Measurements from ENCODE around the gene HOATZ. TPM values are rescaled to one million over a fixed set of nuclear protein-coding genes. Genes with fewer than 3 reads are reported as not detected.

The HOATZ gene
- total RNA-seq, 2 donors from 2014 or later, result not detected

- ATAC-seq (no peak), DNase-seq (ENCODE audit: low spot score) (no peak)
- Mint-ChIP-seq H3K4me3 (no peak overlapping the region), H3K27ac (no peak overlapping the region), H3K36me3 (no peaks in the 10 kb centered on the region), H3K27me3 (peaks cover 33 to 36% of the 10 kb centered on the region in 2 donors), H3K4me1 (ENCODE audit: low read depth in 2 of 2) (peaks cover 8 to 16% of the 10 kb centered on the region in 2 donors), H3K9me3 (no peaks in the 10 kb centered on the region)
Observed at GRCh38 chr11:111527279-111527678, 12.7 kb downstream of the HOATZ start.

- ATAC-seq (no peak), DNase-seq (ENCODE audit: low spot score) (no peak)
- no peak overlapping the region for H3K4me3 Mint-ChIP-seq
- no peak overlapping the region for H3K27ac Mint-ChIP-seq
- H3K4me1 Mint-ChIP-seq (ENCODE audit: low read depth in 2 of 2), result peaks cover 9 to 16% of the 10 kb centered on the region in 2 donors
- no peaks in the 10 kb centered on the region for H3K9me3 Mint-ChIP-seq
- no peaks in the 10 kb centered on the region for H3K36me3 Mint-ChIP-seq
- peaks cover 32 to 34% of the 10 kb centered on the region in 2 donors for H3K27me3 Mint-ChIP-seq
Observed at GRCh38 chr11:111528557-111528956, 14.0 kb downstream of the HOATZ start.

GRCh38 chr11:111530091-111530490, 15.5 kb downstream of the HOATZ start:
- H3K4me1 Mint-ChIP-seq (ENCODE audit: low read depth in 2 of 2), result peaks cover 9 to 16% of the 10 kb centered on the region in 2 donors
- ATAC-seq, result no peak
- H3K27me3 Mint-ChIP-seq, result peaks cover 29 to 41% of the 10 kb centered on the region in 2 donors
- H3K9me3 Mint-ChIP-seq, result no peaks in the 10 kb centered on the region
- no peak overlapping the region for H3K4me3 Mint-ChIP-seq
- H3K36me3 Mint-ChIP-seq, result no peaks in the 10 kb centered on the region
- no peak for DNase-seq (ENCODE audit: low spot score)
- no peak overlapping the region for H3K27ac Mint-ChIP-seq

- H3K4me1 Mint-ChIP-seq (ENCODE audit: low read depth in 2 of 2), result peaks cover 9 to 11% of the 10 kb centered on the region in 2 donors
- no peak for ATAC-seq
- peaks cover 27 to 40% of the 10 kb centered on the region in 2 donors for H3K27me3 Mint-ChIP-seq
- H3K36me3 Mint-ChIP-seq, result no peaks in the 10 kb centered on the region
- H3K4me3 Mint-ChIP-seq, result no peak overlapping the region
- H3K9me3 Mint-ChIP-seq, result no peaks in the 10 kb centered on the region
- H3K27ac Mint-ChIP-seq, result no peak overlapping the region
- no peak for DNase-seq (ENCODE audit: low spot score)
Observed at GRCh38 chr11:111531136-111531535, 16.6 kb downstream of the HOATZ start.

- Mint-ChIP-seq H3K36me3 (no peaks in the 10 kb centered on the region), H3K27ac (no peak overlapping the region), H3K4me3 (no peak overlapping the region), H3K27me3 (peaks cover 22 to 42% of the 10 kb centered on the region in 2 donors), H3K4me1 (ENCODE audit: low read depth in 2 of 2) (peaks cover 6 to 7% of the 10 kb centered on the region in 2 donors), H3K9me3 (no peaks in the 10 kb centered on the region)
- ATAC-seq, result peak; percentile 85 to 97
- DNase-seq (ENCODE audit: low spot score), result no peak
Observed at GRCh38 chr11:111531687-111532364, 17.2 kb downstream of the HOATZ start.

GRCh38 chr11:111532365-111532709, 17.8 kb downstream of the HOATZ start:
- no peak overlapping the region for H3K4me3 Mint-ChIP-seq
- peaks cover 6 to 7% of the 10 kb centered on the region in 2 donors for H3K4me1 Mint-ChIP-seq (ENCODE audit: low read depth in 2 of 2)
- ATAC-seq (no peak), DNase-seq (ENCODE audit: low spot score) (no peak)
- no peaks in the 10 kb centered on the region for H3K9me3 Mint-ChIP-seq
- H3K27ac Mint-ChIP-seq, result no peak overlapping the region
- H3K27me3 Mint-ChIP-seq, result peaks cover 24 to 47% of the 10 kb centered on the region in 2 donors
- H3K36me3 Mint-ChIP-seq, result no peaks in the 10 kb centered on the region

- H3K4me1 Mint-ChIP-seq (ENCODE audit: low read depth in 2 of 2), result peaks cover 12 to 17% of the 10 kb centered on the region in 2 donors
- H3K27me3 Mint-ChIP-seq, result peaks cover 40 to 61% of the 10 kb centered on the region in 2 donors
- no peak overlapping the region for H3K27ac Mint-ChIP-seq
- no peaks in the 10 kb centered on the region for H3K36me3 Mint-ChIP-seq
- H3K4me3 Mint-ChIP-seq, result no peak overlapping the region
- ATAC-seq (no peak), DNase-seq (ENCODE audit: low spot score) (no peak)
- no peaks in the 10 kb centered on the region for H3K9me3 Mint-ChIP-seq
Observed at GRCh38 chr11:111535281-111535680, 20.7 kb downstream of the HOATZ start.

- Mint-ChIP-seq H3K27ac (no peak overlapping the region), H3K4me3 (no peak overlapping the region), H3K36me3 (no peaks in the 10 kb centered on the region), H3K9me3 (no peaks in the 10 kb centered on the region), H3K27me3 (peaks cover 41 to 68% of the 10 kb centered on the region in 2 donors), H3K4me1 (ENCODE audit: low read depth in 2 of 2) (peaks cover 17 to 20% of the 10 kb centered on the region in 2 donors)
- no peak for ATAC-seq
- DNase-seq (ENCODE audit: low spot score), result no peak
Observed at GRCh38 chr11:111537336-111537860, 22.8 kb downstream of the HOATZ start.

GRCh38 chr11:111538407-111539114, 24.0 kb downstream of the HOATZ start:
- H3K27me3 Mint-ChIP-seq, result peaks cover 44 to 75% of the 10 kb centered on the region in 2 donors
- ATAC-seq (peak; percentile 69 to 78), DNase-seq (ENCODE audit: low spot score) (no peak)
- H3K9me3 Mint-ChIP-seq, result no peaks in the 10 kb centered on the region
- H3K36me3 Mint-ChIP-seq, result no peaks in the 10 kb centered on the region
- peak overlapping the region; percentile 20 for H3K4me3 Mint-ChIP-seq
- peak overlapping the region in 1 of 2 donors; percentile 11 for H3K27ac Mint-ChIP-seq
- peaks cover 22 to 24% of the 10 kb centered on the region in 2 donors for H3K4me1 Mint-ChIP-seq (ENCODE audit: low read depth in 2 of 2)

GRCh38 chr11:111539426-111540113, 25.0 kb downstream of the HOATZ start:
- H3K36me3 Mint-ChIP-seq, result no peaks in the 10 kb centered on the region
- H3K27me3 Mint-ChIP-seq, result peaks cover 44 to 75% of the 10 kb centered on the region in 2 donors
- peak overlapping the region; percentile 22 for H3K4me3 Mint-ChIP-seq
- peak overlapping the region in 1 of 2 donors; percentile 11 for H3K27ac Mint-ChIP-seq
- ATAC-seq (no peak), DNase-seq (ENCODE audit: low spot score) (no peak)
- H3K4me1 Mint-ChIP-seq (ENCODE audit: low read depth in 2 of 2), result peaks cover 22 to 24% of the 10 kb centered on the region in 2 donors
- no peaks in the 10 kb centered on the region for H3K9me3 Mint-ChIP-seq

GRCh38 chr11:111540114-111540936, 25.7 kb downstream of the HOATZ start, which contains the start of gene LAYN:
Gene LAYN (plus strand): TSS chr11:111540720. CDS start chr11:111540844, 124 bp downstream.
- Mint-ChIP-seq H3K36me3 (no peaks in the 10 kb centered on the region), H3K4me3 (peak within 1 kb of the TSS; percentile 74), H3K27me3 (peaks cover 44 to 75% of the 10 kb centered on the region in 2 donors), H3K27ac (peak within 1 kb of the TSS in 1 of 2 donors; percentile 11), H3K4me1 (ENCODE audit: low read depth in 2 of 2) (peaks cover 22 to 24% of the 10 kb centered on the region in 2 donors), H3K9me3 (no peaks in the 10 kb centered on the region)
- DNase-seq (ENCODE audit: low spot score), result peak; percentile 68
- peak; percentile 50 to 57 for ATAC-seq

- Mint-ChIP-seq H3K36me3 (no peaks in the 10 kb centered on the region), H3K9me3 (no peaks in the 10 kb centered on the region), H3K27ac (no peak overlapping the region), H3K4me1 (ENCODE audit: low read depth in 2 of 2) (peaks cover 22 to 24% of the 10 kb centered on the region in 2 donors), H3K27me3 (peaks cover 45 to 77% of the 10 kb centered on the region in 2 donors), H3K4me3 (peak overlapping the region; percentile 74)
- DNase-seq (ENCODE audit: low spot score), result no peak
- no peak for ATAC-seq
Observed at GRCh38 chr11:111540937-111541253, 26.3 kb downstream of the HOATZ start.

All from natural killer cell treated with Interleukin-12 subunit alpha and Interleukin-12 subunit beta and Interleukin-15 and Interleukin-18, amount 100 ng/mL, for 72 hours (primary cell).